Measurements from ENCODE around the gene QARS1. TPM values are rescaled to one million over a fixed set of nuclear protein-coding genes. Genes with fewer than 3 reads are reported as not detected.

The QARS1 gene
- polyA plus RNA-seq, 1 of the 3 experiments (the other 2 are of a cell fraction), result 311 TPM

DNA sequence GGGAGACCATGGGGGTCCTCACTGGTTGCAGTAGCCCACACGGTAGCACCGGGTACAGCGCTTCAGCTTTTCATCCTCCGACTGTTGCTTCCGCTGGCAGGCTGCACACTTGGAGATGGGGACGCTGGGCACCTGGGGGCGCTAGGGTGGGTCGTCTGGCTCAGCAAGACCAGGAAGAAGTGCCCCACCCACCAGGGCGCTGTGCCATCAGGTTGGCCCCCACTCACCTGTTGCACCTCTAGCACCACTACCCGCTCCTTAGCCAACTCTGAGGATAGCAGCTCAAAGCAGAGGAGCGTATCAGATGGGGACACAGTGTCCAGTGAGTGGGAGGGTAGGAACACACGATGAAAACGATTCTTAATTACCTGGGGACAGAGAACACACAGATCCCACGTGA, 7.7 kb upstream of the QARS1 start:
- H3K36me3 ChIP-seq (replicated peaks in 1 of 2; ENCODE audit: control insufficient read depth in 1 of 2, insufficient read depth in 2 of 2, low read length in 1 of 2), result peaks cover 17 to 90% of the 10 kb centered on the region in 2 experiments
- POLR2A ChIA-PET, result interaction anchor here (1.1 kb wide), 1 partner anchor 18 kb away, joined by 5 read pairs; the partner anchor contains the start of gene QRICH1

DNA sequence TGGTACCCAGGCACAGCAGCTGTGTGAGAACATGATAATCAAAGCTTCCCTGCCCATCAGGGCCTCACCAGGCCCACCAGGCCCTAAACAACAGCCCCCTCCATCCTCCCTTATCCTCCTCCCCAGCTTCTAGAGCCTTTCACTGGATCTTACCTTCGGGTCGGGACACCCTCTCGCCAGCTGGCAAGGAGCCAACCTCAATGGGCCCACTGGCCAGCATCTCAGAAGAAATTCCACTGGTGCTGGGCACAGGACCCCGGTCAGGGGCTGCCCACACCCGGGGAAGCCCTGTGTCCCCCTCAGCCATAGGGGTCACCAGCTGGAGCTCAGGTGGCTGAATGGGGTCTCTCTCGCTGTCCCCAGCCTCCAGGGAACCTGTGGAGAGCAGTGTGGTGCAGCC, 6.8 kb upstream of the QARS1 start:
- Histone ChIP-seq H3F3A (replicated peaks; ENCODE audit: insufficient read depth) (no peaks in the 10 kb centered on the region), H3K27me3 (ENCODE audit: insufficient read depth) (no peaks in the 10 kb centered on the region), H3K4me3 (ENCODE audit: low read depth in 2 of 2, low read length in 1 of 2) (no peak overlapping the region), H3K27ac (ENCODE audit: low read depth in 2 of 2, low read length in 1 of 2) (no peak overlapping the region), H2AFZ (ENCODE audit: low read depth) (no peak overlapping the region), H3K9me2 (no peaks in the 10 kb centered on the region), H3K9me3 (no peaks in the 10 kb centered on the region), H3K79me2 (ENCODE audit: insufficient read depth) (no peaks in the 10 kb centered on the region), H4K20me1 (ENCODE audit: insufficient read depth) (no peaks in the 10 kb centered on the region), H3K4me1 (ENCODE audit: control insufficient read depth in 1 of 2, insufficient read depth in 2 of 2, low read depth in 1 of 2, low read length in 1 of 2) (peaks cover 0 to under 1% of the 10 kb centered on the region in 2 experiments; a peak in 1 of 4 replicates), H3K4me2 (no peak overlapping the region), H3K36me3 (replicated peaks in 1 of 2; ENCODE audit: control insufficient read depth in 1 of 2, insufficient read depth in 2 of 2, low read length in 1 of 2) (peaks cover 14 to 81% of the 10 kb centered on the region in 2 experiments), H3K9ac (no peak overlapping the region)
- 77% methylated on average over 4 of the region's 6 CpGs for WGBS (ENCODE audit: low lambda C conversion rate)
- no peak for DNase-seq
- POLR2A ChIA-PET, result interaction anchor here (1.5 kb wide), 1 partner anchor 9 kb away, joined by 3 read pairs; the partner anchor contains the start of gene USP19
- CTCF ChIA-PET, result interaction anchor here (1.0 to 1.2 kb wide), 2 partner anchors 19 to 59 kb away, joined by 3 read pairs; no protein-coding TSS in a partner anchor
- no peak for TF ChIP-seq TEAD4 (IDR thresholded peaks at IDR 0.05; ENCODE audit: borderline replicate concordance, insufficient read depth)
- no peak for TF ChIP-seq MEF2A (IDR thresholded peaks at IDR 0.05; ENCODE audit: borderline replicate concordance, low read depth)
- TF ChIP-seq NRF1 (IDR thresholded peaks at IDR 0.05; ENCODE audit: low read depth, low read length), result no peak
- no peak for TF ChIP-seq GABPA (IDR thresholded peaks at IDR 0.05; ENCODE audit: low read depth)
- no peak for TF ChIP-seq ELF1 (IDR thresholded peaks at IDR 0.05)
- TF ChIP-seq, protein P1, sequence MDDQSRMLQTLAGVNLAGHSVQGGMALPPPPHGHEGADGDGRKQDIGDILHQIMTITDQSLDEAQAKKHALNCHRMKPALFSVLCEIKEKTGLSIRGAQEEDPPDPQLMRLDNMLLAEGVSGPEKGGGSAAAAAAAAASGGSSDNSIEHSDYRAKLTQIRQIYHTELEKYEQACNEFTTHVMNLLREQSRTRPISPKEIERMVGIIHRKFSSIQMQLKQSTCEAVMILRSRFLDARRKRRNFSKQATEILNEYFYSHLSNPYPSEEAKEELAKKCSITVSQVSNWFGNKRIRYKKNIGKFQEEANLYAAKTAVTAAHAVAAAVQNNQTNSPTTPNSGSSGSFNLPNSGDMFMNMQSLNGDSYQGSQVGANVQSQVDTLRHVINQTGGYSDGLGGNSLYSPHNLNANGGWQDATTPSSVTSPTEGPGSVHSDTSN (IDR thresholded peaks at IDR 0.05), result no peak
- TF ChIP-seq, protein P2, sequence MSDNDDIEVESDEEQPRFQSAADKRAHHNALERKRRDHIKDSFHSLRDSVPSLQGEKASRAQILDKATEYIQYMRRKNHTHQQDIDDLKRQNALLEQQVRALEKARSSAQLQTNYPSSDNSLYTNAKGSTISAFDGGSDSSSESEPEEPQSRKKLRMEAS (IDR thresholded peaks at IDR 0.05; ENCODE audit: low read depth), result no peak
- no peak for TF ChIP-seq TAF1 (IDR thresholded peaks at IDR 0.05; ENCODE audit: borderline replicate concordance, low read depth, low read length)
- TF ChIP-seq FOSL2 (IDR thresholded peaks at IDR 0.05; ENCODE audit: borderline replicate concordance, low read depth), result no peak
- TF ChIP-seq SMC3 (IDR thresholded peaks at IDR 0.05; ENCODE audit: low read depth, low read length), result no peak
- no peak for TF ChIP-seq JUND (IDR thresholded peaks at IDR 0.05)
- TF ChIP-seq EP300 (IDR thresholded peaks at IDR 0.05; ENCODE audit: borderline replicate concordance in 1 of 2, low read depth in 1 of 2, low read length in 1 of 2), result no peak
- TF ChIP-seq MXI1 (IDR thresholded peaks at IDR 0.05; ENCODE audit: low read depth, low read length), result no peak
- TF ChIP-seq RFX5 (IDR thresholded peaks at IDR 0.05; ENCODE audit: low read length), result no peak
- TF ChIP-seq, protein P3, sequence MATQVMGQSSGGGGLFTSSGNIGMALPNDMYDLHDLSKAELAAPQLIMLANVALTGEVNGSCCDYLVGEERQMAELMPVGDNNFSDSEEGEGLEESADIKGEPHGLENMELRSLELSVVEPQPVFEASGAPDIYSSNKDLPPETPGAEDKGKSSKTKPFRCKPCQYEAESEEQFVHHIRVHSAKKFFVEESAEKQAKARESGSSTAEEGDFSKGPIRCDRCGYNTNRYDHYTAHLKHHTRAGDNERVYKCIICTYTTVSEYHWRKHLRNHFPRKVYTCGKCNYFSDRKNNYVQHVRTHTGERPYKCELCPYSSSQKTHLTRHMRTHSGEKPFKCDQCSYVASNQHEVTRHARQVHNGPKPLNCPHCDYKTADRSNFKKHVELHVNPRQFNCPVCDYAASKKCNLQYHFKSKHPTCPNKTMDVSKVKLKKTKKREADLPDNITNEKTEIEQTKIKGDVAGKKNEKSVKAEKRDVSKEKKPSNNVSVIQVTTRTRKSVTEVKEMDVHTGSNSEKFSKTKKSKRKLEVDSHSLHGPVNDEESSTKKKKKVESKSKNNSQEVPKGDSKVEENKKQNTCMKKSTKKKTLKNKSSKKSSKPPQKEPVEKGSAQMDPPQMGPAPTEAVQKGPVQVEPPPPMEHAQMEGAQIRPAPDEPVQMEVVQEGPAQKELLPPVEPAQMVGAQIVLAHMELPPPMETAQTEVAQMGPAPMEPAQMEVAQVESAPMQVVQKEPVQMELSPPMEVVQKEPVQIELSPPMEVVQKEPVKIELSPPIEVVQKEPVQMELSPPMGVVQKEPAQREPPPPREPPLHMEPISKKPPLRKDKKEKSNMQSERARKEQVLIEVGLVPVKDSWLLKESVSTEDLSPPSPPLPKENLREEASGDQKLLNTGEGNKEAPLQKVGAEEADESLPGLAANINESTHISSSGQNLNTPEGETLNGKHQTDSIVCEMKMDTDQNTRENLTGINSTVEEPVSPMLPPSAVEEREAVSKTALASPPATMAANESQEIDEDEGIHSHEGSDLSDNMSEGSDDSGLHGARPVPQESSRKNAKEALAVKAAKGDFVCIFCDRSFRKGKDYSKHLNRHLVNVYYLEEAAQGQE (IDR thresholded peaks at IDR 0.05; ENCODE audit: low read depth, low read length), result no peak

More for the DNA sequence above, 7.7 kb upstream of the QARS1 start:
- H3K4me1 ChIP-seq (ENCODE audit: control insufficient read depth in 1 of 2, insufficient read depth in 2 of 2, low read depth in 1 of 2, low read length in 1 of 2), result no peaks in the 10 kb centered on the region
- H3K4me3 ChIP-seq (ENCODE audit: low read depth in 2 of 2, low read length in 1 of 2), result no peak overlapping the region
- H3K9me3 ChIP-seq, result no peaks in the 10 kb centered on the region
- H3F3A ChIP-seq (replicated peaks; ENCODE audit: insufficient read depth), result no peaks in the 10 kb centered on the region
- H3K9me2 ChIP-seq, result no peaks in the 10 kb centered on the region
- TF ChIP-seq, protein P4, sequence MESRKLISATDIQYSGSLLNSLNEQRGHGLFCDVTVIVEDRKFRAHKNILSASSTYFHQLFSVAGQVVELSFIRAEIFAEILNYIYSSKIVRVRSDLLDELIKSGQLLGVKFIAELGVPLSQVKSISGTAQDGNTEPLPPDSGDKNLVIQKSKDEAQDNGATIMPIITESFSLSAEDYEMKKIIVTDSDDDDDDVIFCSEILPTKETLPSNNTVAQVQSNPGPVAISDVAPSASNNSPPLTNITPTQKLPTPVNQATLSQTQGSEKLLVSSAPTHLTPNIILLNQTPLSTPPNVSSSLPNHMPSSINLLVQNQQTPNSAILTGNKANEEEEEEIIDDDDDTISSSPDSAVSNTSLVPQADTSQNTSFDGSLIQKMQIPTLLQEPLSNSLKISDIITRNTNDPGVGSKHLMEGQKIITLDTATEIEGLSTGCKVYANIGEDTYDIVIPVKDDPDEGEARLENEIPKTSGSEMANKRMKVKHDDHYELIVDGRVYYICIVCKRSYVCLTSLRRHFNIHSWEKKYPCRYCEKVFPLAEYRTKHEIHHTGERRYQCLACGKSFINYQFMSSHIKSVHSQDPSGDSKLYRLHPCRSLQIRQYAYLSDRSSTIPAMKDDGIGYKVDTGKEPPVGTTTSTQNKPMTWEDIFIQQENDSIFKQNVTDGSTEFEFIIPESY (IDR thresholded peaks at IDR 0.05; ENCODE audit: borderline replicate concordance, low read depth), result no peak
- no peak for TF ChIP-seq CHD2 (IDR thresholded peaks at IDR 0.05; ENCODE audit: low read length, partially characterized antibody)
- TF ChIP-seq, protein P5, sequence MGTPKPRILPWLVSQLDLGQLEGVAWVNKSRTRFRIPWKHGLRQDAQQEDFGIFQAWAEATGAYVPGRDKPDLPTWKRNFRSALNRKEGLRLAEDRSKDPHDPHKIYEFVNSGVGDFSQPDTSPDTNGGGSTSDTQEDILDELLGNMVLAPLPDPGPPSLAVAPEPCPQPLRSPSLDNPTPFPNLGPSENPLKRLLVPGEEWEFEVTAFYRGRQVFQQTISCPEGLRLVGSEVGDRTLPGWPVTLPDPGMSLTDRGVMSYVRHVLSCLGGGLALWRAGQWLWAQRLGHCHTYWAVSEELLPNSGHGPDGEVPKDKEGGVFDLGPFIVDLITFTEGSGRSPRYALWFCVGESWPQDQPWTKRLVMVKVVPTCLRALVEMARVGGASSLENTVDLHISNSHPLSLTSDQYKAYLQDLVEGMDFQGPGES (IDR thresholded peaks at IDR 0.05; ENCODE audit: low read depth, low read length), result no peak
- no peak for DNase-seq
- H3K9ac ChIP-seq, result no peak overlapping the region
- H3K27ac ChIP-seq (ENCODE audit: low read depth in 2 of 2, low read length in 1 of 2), result no peak overlapping the region
- no peaks in the 10 kb centered on the region for H3K27me3 ChIP-seq (ENCODE audit: insufficient read depth)
- no peak overlapping the region for H2AFZ ChIP-seq (ENCODE audit: low read depth)
- CTCF ChIA-PET, result interaction anchor here (0.6 to 1.5 kb wide), 4 partner anchors 20 to 1274 kb away, joined by 3 read pairs; no protein-coding TSS in a partner anchor
- WGBS (ENCODE audit: low lambda C conversion rate), result 87% methylated on average over 11 of the region's 14 CpGs
- H4K20me1 ChIP-seq (ENCODE audit: insufficient read depth), result no peaks in the 10 kb centered on the region
- H3K4me2 ChIP-seq, result no peak overlapping the region
- H3K79me2 ChIP-seq (ENCODE audit: insufficient read depth), result no peaks in the 10 kb centered on the region

All from SK-N-SH (cell line).